HG02571 (cell line): ENCODE results near the gene ALG9.
"Not testable (repeated sequence)": the region's sequence is repeated elsewhere in the genome, so short reads cannot be mapped to it uniquely, and the experiment has no call there.

Experiments used
- ATAC-seq: cut with Tn5 transposase; IDR thresholded peaks from one replicate; pipeline ENCODE4 v1.9.1; 2021; ENCODE audit warnings: mild to moderate bottlenecking, moderate library complexity; ENCODE audit not compliant: unreplicated experiment

ALG9 gene

DNA sequence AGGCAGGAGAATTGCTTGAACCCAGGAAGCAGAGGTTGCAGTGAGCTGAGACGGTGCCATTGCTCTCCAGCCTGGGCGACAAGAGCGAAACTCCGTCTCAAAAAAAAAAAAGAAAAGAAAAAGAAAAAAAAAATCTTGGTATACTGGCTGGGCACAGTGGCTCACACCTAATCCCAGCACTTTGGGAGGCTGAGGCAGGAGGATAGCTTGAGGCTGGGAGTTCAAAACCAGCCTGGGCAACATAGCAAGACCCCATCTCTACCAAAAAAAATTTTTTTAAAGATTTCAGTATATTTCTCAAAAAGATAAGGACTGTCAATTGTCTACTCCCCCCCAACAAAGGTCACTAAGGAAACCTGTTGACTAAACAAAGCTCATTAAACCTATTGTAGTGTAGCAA is 13.7 kb upstream of the ALG9 start:
- ATAC-seq, result not testable (repeated sequence)

GRCh38 chr11:111882202-111882601 is 10.8 kb upstream of the ALG9 start:
- ATAC-seq, result no peak

GRCh38 chr11:111879637-111879960 is 8.2 kb upstream of the ALG9 start:
- ATAC-seq, result no peak

DNA sequence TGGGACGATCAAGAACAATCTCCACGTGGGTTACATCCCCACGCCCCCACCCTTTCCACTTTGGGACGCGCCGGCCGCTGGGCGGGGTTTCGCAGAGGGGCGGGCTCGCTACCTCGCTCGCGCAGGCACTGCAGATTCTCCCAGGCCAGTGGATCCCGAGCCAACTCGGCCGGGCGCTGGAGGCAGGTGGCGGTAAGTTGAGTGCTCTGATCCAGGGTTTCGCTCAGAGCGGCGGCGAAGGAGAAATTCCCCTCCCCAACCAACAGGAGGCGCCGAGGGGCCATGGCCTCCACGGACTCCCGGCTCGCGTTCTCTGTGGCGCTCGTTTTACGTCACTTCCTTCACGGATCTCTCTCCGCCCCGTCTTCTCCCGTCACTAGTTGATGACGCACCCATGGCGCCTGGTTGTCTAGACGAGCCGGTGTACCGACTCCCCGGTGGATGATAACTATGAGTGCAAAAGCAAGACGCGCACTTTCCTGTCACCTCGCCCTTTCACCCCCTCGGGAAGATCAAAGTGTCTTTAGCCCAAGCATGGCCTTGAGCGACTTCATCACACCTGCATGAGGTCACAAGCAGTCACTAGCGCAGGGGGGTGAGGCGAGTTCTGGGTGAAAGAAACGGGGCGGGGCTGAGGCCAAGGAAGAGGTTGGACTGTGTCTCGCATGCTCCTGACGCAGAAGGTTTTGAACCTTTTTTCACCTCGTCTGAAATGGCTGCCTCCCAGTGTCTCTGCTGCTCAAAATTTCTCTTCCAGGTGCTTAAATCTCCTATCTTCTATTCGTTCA is 7.7 kb upstream of the ALG9 start, which contains the start of the genes CFAP68 and FDXACB1:
CFAP68 (plus strand) TSS at position 693 of the 788 bp plus-strand sequence; CDS start at position 713, 20 bp downstream.
FDXACB1 (minus strand) TSS at position 317 of the 788 bp plus-strand sequence; CDS start at position 284, 33 bp downstream.
- ATAC-seq, result peak; percentile 89

- ATAC-seq, result peak; percentile 5
These were observed 7.0 kb upstream of the ALG9 start for GRCh38 chr11:111878385-111878848.

GRCh38 chr11:111871693-111872161 is 346 bp upstream of the ALG9 start:
- ATAC-seq, result no peak

DNA sequence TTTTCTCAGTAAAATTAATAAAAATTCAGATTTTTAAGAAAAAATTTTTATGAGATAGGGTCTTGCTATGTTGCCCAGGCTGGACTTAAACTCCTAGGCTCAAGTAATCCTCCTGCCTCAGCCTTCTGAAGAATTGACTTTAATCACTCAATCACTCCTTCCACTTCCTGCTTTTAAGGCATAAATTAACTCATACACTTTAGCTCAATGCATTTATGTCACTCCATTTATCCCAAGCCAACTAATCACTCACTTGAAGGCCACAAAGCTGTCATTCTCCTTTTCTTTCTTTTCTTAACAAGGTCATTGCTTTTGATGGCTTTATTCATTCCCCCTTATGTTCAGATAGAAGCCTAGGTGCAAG is 877 bp downstream of the ALG9 start:
- peak; percentile 6 for ATAC-seq

DNA sequence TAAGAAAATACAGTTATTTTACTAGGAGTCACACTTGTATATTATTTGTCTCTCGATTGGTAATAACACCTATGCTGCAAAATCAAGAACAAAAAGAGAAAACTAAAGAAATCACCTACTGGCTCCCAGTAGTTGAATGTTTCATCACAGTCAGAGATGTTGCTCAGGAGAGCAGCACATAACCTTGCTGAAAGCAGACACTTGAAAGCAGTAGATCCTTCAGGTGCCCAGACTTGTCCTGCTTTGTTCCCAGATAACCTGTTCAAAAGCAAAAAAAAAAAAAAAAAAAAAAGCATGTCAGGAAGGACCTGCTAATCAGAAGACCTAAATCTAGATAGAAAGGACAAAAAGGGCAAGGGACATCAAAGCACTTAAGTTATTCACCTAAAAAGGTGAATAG is 1.3 kb downstream of the ALG9 start:
- ATAC-seq, result no peak

GRCh38 chr11:111860257-111860656 is 11.1 kb downstream of the ALG9 start:
- no peak for ATAC-seq

GRCh38 chr11:111855506-111855905 is 15.9 kb downstream of the ALG9 start:
- ATAC-seq, result no peak

GRCh38 chr11:111852103-111852502 is 19.3 kb downstream of the ALG9 start:
- no peak for ATAC-seq

- ATAC-seq, result no peak
These were observed 19.7 kb downstream of the ALG9 start for GRCh38 chr11:111851636-111852035.

DNA sequence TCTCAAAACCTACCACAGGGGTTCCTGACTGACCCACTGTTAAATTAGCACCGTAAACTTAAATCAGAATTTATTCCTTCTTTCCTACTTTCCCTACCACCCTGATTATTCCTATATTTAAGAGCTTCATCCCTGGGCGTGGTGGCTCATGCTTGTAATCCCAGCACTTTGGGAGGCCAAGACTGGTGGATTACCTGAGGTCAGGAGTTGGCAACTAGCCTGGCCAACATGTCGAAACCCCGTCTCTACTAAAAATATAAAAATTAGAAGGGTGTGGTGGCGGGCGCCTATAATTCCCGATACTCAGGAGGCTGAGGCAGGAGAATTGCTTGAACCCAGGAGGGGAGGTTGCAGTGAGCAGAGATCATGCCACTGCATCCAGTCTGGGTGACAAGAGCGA is 20.3 kb downstream of the ALG9 start:
- ATAC-seq, result no peak

DNA sequence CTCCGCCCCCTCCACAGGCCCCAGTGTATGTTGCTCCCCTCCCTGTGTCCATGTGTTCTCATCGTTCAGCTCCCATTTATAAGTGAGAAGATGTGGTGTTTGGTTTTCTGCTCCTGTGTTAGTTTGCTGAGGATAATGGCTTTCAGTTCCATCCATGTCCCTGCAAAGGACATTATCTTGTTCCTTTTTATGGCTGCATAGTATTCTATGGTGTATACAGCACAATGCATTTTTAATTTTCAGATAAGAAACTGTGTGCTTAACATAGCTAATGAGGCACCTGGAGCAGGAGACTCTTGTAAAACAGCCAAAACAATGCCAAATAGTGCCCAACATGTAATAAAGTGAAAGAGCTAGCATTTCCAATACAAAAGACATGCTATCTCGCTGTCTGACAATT is 21.8 kb downstream of the ALG9 start:
- ATAC-seq, result no peak

- no peak for ATAC-seq
These were observed 24.7 kb downstream of the ALG9 start for GRCh38 chr11:111846636-111847035.

- no peak for ATAC-seq
These were observed 25.3 kb downstream of the ALG9 start for GRCh38 chr11:111846063-111846462.

DNA sequence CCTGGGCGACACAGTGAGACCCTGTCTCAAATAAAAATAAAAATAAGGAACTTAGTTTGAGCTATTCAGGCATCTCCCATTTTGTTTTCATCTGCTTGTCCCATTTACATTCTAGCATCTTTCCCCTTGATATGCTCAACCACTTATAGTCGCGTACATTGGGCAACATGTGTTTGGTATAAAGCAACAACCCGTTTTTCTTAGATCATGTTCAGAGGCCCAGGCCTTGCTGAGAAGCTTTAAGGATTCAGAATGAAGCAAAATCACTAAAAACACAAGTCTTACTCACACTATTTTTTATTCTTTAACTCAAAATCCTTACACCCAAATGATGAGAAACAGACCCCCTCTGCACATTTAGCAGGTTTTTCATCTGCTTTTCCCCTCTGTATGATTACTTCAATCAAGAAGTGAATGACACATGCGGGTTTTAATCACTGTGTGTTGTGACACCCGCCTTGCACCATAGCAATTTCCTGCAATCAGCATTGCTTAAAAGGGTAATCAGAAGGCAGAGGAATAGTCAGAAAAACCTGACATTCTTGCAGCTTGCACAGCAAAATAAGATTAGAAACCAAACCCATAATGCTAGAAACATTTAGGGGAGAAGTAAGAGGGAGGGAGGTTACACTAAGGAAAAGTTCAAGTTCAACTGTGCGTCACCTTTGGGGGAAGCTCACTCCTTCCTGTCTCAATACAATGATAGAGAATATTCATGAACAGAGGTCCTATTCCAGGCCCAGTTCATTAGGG is 25.9 kb downstream of the ALG9 start:
- ATAC-seq, result no peak

DNA sequence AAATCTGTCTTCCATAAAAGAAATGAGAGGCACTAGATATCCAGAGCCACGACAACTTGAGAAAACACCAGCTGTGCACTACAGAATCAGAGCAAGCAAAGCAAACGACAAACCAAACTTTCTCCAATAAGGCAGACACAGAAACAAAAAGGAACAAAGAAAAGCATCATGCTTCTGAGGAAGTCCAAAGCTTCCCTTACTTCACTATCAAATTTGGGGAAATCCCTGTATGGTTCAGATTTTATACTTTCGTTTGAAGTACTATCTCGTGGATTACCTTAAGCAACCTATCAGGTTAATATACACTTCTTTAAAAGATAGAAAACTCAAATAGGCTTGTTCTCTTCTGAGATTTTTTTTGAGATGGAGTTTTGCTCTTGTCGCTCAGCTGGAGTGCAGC is 27.7 kb downstream of the ALG9 start:
- no peak for ATAC-seq

DNA sequence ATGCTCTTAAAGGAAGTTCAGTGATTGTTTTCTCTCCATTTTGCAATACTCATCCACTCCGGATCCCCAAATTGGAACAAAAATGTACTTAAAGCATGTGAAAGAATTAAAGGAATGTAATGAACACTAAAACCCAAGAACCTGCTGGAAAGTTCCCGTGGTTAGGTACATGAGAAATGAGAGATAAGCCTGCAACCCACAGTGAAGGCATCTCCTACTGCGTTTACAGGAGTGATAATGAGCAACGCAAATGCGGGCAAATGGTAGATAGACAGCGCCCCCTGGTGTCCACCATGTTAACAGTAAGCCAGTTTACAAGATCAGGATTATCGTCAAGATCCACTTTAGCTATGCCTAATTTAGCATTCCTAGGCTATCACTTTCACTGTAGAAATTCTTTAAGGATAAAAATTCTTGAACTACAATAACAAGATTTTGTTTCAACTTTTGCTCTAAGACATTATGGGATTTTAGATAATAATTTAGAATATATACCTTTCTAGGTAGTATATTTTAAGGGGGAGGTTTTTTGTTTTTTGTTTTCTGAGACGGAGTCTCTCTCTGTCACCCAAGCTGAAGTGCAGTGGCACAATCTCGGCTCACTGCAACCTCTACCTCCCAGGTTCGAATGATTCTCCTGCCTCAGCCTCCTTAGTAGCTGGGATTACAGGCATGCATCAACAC is 29.9 kb downstream of the ALG9 start:
- no peak for ATAC-seq

DNA sequence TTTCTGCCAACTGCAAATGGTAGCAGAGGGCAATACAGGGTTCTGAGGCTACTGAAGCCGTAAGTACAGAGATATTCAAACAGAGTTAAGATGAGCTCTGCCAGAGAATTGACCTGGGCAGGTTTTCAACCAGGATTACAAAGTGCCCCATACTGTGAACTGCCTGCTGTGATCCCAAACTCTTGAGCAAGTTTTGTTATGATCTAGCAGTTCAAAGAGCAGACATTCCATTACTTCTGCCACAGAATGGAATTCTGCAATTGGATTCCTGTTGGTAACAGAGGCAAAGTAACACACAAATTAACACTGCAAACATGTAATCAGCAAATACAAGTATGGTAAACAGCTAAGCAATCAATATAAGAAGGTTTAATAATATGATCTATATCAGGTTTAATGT is 31.2 kb downstream of the ALG9 start:
- ATAC-seq, result no peak

DNA sequence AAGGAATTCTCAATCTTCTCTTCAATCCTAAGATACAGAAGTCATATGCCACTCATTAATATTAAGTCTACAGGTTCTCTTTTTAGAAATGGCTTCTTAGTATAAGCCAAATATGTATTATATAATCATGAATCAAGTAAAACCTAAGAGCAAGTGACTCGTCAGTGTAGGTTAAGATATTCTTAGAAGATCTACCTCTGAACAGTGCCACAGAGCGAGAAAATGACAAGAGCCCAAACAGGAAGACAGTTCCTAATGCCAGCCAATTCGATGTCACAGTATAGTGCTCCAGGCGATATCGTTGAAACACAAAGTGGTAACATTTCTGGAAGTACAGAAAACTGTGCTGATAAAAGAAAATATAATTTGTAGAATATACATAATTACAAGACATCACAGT is 33.3 kb downstream of the ALG9 start:
- no peak for ATAC-seq
